GM10266 (cell line): ENCODE data around the gene GNG7.

Experiments used
- DNase-seq: peaks from one replicate; pipeline ENCODE4 v3.0.0; 2012; ENCODE audit errors: extremely low spot score
- CTCF ChIP-seq: IDR thresholded peaks from 2 replicates; pipeline ENCODE4 v1.5.1; 2012; ENCODE audit warnings: mild to moderate bottlenecking, low read depth; ENCODE audit not compliant: control insufficient read depth, insufficient read depth; ENCODE audit errors: missing control alignments

The GNG7 gene

GRCh38 chr19:2634960-2635359, 67.5 kb downstream of the GNG7 start:
- TF ChIP-seq CTCF: no peak
- no peak for DNase-seq

- DNase-seq: no peak
- TF ChIP-seq CTCF: no peak
Observed at GRCh38 chr19:2634228-2634951, 68.1 kb downstream of the GNG7 start.

GRCh38 chr19:2633693-2634075, 68.8 kb downstream of the GNG7 start:
- no peak for TF ChIP-seq CTCF
- DNase-seq: no peak

- DNase-seq: no peak
- no peak for TF ChIP-seq CTCF
Observed at GRCh38 chr19:2631213-2631821, 71.2 kb downstream of the GNG7 start.

- TF ChIP-seq CTCF: no peak
- DNase-seq: no peak
Observed at GRCh38 chr19:2630352-2631001, 72.0 kb downstream of the GNG7 start.

GRCh38 chr19:2629491-2630351, 72.8 kb downstream of the GNG7 start:
- DNase-seq: no peak

More at GRCh38 chr19:2629491-2630351, 72.8 kb downstream of the GNG7 start:
- TF ChIP-seq CTCF: no peak
